Measurements from ENCODE around the gene KRTAP27-1.

KRTAP27-1 gene, protein sequence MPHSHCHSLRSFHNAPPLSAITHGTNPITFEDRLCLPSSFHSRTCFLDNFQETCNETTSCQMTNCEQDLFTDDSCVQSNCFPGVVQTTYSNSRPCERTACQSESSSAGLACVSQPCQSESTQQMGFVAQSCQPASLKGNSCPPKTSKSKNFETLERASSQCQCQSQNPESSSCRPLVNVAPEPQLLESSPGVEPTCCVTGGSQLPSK

DNA sequence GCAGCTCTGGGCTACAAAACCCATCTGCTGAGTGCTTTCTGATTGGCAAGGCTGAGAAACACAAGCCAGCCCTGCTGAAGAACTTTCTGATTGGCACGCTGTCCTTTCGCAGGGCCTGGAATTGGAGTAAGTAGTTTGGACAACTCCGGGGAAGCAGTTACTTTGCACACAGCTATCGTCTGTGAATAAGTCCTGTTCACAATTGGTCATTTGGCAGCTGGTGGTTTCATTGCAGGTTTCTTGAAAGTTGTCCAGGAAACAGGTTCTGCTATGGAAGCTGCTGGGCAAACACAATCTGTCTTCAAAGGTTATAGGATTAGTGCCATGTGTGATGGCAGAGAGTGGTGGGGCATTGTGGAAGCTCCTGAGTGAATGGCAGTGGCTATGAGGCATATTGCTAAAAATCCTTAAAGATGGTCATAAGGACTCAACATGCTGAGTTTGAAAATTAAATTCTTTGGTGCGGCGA, at the start of gene KRTAP27-1:
TSS of gene KRTAP27-1 (minus strand) at position 419 of the 469 bp plus-strand sequence. CDS start at position 393, 26 bp downstream.
- FAIRE-seq: no peak

DNA sequence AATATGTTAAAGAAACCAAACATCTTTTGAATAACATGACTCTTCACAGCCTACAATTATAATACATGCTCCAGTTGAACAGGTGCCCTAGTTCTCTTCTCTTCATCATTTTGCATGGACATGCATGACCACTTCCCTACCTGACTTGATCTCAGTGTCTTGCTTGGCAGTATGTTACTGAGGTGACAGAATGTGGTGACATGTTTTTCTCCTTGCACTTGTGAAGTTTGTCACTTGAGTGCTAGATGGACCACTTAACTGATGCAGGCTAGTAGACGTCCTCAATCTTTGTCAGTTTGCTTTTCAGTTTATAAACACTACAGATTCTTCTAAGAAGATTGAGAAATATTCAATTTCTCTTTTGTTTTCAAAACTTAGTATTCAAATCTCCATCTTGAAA, 44.7 kb upstream of the KRTAP27-1 start:
- DNase-seq (ENCODE audit: extremely low spot score, insufficient read length, low read depth) (no peak), FAIRE-seq (no peak)

More for the DNA sequence above, at the start of gene KRTAP27-1:
- DNase-seq (ENCODE audit: extremely low spot score, insufficient read length, low read depth): no peak

DNA sequence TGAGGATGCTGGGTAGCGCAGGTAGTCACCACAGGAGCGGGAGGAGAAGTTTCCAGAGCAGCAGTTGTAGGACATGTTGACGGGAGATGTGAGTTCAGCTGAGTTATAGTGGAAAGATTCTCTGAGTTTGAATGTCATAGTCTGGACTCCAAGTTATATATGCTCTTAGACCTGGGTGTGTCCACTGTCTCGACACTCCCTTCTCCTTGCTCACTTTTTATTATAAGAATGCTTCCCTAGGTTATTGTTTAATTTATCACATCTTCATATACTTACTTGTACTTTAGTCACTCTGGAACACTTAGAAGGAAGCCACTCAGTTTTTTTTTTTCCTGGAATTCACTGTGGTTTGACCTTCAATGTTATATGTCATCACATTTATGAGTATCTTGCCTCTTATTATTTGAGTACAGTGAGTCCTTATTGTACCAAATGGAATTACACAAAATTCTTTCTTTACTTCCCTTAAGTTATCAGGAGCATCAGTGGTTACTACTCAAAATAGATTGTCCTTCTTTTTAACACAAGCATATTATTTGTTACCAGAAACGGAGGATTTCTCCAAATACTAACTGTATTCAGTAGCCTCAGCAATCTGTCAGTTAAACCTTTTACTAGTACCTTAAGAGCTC, 34.8 kb upstream of the KRTAP27-1 start, which contains the start of gene KRTAP13-2:
TSS of gene KRTAP13-2 (minus strand) at position 133 of the 632 bp plus-strand sequence. CDS start at position 75, 58 bp downstream.
- DNase-seq (ENCODE audit: extremely low spot score, insufficient read length, low read depth) (no peak), FAIRE-seq (no peak)

DNA sequence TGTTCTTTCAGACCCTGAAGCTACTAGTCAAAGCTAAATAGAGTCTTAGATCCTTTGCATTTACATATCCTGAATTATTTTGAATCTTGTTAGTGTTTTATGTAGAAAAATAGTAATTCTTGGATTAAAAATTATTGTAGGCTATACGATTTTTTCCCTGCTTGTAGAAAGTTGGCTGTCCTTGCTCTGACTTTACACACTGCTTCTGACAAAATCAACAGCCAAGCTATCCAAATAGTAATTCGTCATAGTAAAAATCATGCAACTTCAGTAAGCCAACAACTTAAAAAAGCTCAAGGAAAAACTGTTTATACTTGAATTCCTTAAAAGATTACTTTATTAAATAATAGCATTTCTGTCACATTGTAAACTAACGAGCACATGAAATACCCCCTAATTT, 18.4 kb upstream of the KRTAP27-1 start:
- no peak for DNase-seq (ENCODE audit: extremely low spot score, insufficient read length, low read depth)
- no peak for FAIRE-seq

DNA sequence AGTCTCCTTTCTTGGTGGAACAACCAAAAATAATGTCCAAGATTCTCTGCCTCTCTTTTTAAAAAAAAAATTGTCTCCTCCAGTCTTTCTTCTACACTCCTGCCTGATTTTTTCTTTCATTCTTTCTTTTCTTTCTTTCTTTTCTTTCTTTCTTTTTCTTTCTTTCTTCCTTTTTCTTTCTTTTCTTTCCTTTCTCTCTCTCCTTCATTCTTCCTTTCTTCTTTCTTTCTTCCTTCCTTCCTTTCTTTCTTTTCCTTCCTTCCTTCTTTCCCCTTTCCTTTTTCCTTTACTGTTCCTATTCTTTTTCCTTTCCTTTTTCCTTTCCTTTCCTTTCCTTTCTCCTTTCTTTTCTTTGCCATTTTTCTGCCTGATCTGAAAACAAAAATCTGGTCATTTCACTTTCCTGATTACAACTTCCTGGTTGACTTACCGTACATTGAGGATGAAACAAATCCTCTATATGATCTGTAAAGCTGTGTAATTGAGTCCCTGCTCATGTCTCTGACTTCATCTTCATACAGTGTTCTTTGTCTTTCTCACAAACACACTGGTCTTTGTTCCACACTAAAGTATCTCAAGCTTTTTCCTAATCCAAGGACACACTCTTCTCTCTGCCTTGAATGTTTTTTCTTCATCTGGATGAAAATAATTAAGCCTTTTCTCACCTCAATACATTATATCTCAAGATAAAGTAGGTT, 17.0 kb upstream of the KRTAP27-1 start:
- DNase-seq (ENCODE audit: extremely low spot score, insufficient read length, low read depth) (no peak), FAIRE-seq (no peak)

DNA sequence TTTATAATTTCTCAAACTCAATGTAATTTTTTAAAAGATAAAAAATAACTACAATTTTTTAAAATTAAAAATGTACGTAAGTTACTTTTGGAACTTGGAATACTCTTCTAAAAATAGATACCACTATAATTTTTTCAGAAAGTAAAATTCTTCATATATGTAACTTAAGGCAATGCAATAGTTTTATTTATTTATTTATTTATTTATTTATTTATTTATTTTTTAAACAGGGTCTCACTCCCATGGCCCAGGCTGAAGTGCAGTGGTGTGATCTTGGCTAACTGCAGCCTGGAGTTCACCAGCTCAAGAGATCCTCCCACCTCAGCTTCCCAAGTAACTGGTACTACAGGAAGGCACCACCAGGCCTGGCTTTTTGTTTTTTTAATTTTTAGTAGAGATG, 14.0 kb upstream of the KRTAP27-1 start:
- no peak for FAIRE-seq
- no peak for DNase-seq (ENCODE audit: extremely low spot score, insufficient read length, low read depth)

DNA sequence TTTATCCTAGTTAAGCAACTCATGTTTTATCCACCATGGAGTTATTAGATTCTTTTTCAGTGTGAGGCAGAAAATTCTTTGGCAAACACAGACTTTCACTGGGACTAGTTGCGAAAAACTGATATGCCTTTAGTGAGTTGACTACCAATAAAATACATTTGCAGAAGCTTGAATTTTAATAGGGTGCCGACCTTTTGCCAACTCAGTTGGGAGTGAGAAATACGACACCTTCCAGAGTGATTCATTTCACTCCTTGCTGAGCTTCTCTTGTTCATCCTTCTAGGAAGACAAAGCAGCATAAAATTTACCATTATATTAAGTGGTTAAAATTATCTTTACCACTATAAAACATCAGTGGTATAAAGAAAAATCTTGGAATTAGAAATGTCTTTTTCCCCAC, 12.1 kb upstream of the KRTAP27-1 start:
- FAIRE-seq (no peak), DNase-seq (ENCODE audit: extremely low spot score, insufficient read length, low read depth) (no peak)

DNA sequence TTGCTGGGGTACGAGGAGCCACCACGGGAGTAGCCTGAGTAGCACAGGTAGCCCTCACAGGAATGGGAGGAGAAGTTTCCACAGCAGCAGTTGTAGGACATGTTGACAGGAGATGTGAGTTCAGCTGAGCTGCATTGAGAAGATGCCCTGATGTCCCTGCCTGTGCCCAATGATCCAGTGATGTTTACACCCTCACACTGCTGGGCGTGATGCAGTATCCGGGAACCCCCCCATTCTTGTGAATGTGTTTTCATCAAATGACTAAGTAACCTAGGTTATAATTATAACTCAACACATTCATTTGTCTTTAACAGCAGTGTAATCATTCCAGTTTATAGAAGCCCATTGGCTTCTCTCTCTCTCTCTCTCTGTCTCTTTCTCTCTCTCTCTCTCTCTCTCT, 11.0 kb upstream of the KRTAP27-1 start, which contains the start of gene KRTAP23-1:
TSS of gene KRTAP23-1 (minus strand) at position 101 of the 400 bp plus-strand sequence. CDS start at position 101, 0 bp downstream.
- DNase-seq (ENCODE audit: extremely low spot score, insufficient read length, low read depth) (no peak), FAIRE-seq (no peak)

DNA sequence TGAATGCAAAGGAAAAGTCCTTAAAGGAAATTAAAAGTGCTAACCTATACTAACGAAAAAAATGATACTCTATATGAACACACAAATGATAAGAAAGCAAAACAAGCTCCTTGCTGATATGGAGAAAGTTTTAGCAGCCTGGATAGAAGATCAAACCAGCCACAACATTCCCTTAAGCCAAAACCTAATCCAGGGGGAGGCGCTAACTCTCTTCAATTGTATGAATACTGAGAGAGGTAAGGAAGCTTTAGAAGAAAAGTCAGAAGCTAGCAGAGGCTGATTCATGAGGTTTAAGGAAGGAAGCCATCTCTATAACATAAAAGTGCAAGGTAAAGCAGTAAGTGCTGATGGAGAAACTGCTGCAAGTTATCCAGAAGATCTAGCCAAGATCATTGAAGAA, 7.5 kb upstream of the KRTAP27-1 start:
- DNase-seq (ENCODE audit: extremely low spot score, insufficient read length, low read depth): no peak
- no peak for FAIRE-seq

DNA sequence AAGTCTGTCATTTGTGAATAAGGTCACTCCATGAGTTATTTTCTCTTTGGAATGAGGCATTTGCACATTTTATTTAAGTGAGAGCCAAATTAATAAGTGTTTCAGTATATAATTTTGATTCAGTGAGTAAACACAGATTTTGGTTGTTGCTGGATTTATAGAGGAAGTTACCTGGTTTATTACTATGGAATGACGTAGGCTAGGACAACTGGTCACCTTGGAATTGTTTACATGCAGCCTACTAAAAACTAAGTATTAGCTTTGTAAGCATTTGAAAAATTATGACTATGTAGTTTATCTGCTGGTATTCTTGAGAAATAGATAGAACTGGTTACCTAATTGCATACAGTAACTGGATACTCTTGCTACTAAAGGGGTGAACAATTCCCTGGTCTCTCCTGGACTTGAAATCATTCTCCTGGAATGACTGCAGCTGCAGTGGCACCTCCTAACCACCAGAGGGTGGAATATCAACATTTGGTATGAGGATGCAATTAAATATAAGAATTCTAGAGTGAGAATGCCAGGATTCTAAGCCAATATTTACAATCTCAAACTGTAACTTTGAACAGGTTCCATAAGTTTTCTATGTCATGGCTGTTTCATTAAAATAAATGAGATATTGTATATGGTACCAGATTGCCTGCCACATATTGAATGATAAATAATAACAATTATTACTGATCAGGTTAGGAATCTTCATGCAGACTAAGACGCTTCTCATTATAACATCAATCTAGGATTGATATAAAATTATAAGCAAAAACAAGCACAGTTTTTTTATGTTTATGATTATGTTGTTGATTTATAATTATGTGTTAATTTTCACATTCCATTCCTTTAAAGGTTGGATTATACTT, 3.5 kb upstream of the KRTAP27-1 start:
- DNase-seq (ENCODE audit: extremely low spot score, insufficient read length, low read depth): no peak
- no peak for FAIRE-seq

DNA sequence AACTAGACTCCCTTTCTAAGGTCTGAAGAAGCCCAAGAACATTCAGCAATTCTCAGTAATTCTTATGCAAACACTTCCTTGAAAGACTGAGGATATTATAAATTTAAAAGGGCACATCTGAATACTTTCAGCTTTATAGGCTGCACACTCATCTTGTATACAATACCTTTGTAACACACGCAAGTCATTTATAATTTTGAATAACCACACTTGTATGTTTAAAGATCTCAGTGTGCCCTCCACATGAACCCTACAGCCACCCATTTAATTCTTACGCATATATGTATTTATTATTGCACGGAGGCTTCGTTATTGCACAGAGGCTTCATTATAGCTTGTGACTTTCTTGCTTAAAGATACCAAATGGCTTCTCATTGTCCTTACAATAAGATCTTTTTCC, 1.2 kb upstream of the KRTAP27-1 start:
- no peak for FAIRE-seq
- DNase-seq (ENCODE audit: extremely low spot score, insufficient read length, low read depth): no peak

DNA sequence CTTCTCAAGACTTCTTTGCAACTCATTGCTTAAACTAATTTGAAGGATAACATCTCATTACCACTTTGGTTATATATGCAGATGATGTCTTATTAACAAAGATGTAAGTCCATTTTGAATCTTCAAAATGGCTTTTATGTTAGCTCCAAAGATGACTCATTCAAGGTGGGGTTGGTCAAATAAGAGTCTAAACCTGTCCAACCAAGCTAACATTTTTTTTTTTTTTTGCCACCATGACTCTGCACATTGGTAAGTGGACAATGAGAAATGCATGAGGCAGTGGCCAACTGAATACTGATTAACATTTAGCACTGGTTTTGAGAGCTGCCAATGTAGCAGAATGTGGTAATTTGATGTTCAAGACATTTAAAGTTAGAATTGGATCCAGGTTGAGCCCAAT, 278 bp upstream of the KRTAP27-1 start:
- DNase-seq (ENCODE audit: extremely low spot score, insufficient read length, low read depth) (no peak), FAIRE-seq (no peak)

DNA sequence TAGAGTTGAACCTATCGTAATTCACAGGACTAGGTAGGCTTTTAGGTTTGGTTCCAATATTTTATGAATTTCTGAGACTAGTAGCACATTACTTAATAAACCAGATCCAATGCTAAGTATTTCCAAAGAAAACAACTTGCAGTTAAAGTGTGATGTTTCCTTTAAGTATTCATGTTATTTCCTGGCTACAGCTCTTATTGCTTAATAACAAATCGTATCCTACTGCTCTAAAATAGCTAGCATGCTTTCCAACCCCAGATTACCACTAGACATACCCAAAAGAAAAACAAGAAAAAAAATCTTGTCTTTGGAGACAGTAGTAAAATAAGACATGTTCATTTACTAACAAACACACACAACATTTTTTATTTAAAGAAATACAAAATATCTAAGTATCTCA, 898 bp downstream of the KRTAP27-1 start:
- no peak for FAIRE-seq

DNA sequence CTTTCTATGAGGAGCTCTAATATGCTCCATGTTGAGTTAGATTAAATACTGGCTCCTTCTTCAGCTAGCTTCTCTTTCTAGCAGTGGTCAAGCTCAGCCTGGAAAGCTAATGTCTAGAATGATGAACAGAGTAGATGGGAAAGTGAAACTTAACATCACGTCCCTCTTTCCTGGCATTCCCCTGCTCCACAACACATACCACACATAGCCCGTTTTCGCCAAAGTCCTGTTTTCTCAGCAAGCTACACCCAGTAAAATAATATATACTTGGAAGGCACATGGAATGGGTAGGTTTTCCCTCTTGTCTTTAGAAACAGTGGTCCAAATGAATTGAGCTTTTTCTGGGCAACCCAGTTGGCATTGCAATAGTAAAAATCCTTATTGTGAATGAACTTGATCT, 3.8 kb downstream of the KRTAP27-1 start:
- no peak for DNase-seq (ENCODE audit: extremely low spot score, insufficient read length, low read depth)
- no peak for FAIRE-seq

More for the DNA sequence above, 898 bp downstream of the KRTAP27-1 start:
- DNase-seq (ENCODE audit: extremely low spot score, insufficient read length, low read depth): no peak

DNA sequence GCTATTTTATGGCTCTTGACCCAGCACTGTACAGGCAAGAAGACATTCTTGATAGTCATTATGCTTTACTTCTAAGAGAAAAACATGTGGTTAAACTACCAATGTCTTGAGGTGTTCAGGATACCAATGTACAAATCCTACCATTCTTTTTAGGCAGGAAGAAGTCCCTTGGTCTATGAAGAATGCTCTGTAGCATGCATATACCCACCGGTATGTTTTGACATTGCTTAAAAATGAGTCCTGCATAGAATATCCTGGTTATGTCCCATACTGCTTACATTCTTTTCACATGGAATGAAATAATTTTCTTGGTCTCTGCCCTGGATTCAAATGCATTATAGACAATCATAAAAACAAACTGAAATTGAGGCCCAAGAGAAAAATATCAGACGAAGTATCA, 4.8 kb downstream of the KRTAP27-1 start:
- FAIRE-seq (no peak), DNase-seq (ENCODE audit: extremely low spot score, insufficient read length, low read depth) (no peak)

DNA sequence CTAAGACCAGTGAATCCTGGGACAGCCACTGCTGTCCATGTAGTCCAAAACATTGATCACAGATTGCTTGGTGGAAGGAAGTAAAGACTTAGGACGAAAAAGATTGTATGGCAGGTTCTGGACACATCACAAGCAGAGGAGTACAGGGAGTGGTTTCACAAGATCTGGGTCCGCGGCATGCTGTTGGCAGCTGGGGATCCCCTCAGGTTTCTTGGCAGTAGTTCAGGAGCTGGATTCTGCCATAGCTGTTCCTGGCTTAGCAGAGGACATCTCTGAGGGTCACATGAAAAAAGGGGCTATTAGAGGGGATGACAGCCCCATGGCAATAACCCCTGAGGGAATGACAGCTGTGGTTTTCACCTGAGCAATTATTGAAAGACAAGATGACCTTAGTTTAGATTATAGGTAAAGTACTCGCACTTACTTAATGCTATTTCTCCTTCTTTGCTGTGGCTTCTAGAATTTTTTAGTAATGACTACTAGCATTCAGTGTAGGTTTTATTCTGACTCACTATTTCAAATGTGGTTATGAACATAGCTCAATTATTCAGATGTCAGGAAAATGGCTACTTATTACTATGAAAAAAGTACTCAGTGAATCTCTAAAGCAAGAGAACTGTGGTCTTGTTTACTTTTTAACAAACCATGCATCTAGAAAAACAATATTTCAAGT, 8.2 kb downstream of the KRTAP27-1 start:
- no peak for DNase-seq (ENCODE audit: extremely low spot score, insufficient read length, low read depth)

DNA sequence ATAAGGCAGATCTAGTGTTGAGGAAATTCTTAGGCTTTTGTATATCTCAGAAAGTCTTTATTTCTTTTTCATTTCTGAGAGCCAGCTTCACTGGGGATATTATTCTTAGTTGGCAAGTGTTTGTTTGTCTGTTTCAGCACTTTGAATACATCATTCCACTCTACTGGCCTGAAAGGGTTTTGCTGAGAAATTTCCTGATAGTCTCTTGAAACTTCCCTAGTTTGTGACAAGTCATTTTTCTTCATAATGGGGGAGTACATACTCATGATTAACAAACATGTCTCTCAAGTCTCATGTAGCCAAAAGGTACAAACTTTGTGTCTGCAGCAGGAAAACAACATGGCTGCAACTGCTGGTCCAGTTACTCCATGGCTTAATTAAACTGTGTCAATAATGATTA, 11.1 kb downstream of the KRTAP27-1 start:
- FAIRE-seq: no peak
- no peak for DNase-seq (ENCODE audit: extremely low spot score, insufficient read length, low read depth)

More for the DNA sequence above, 8.2 kb downstream of the KRTAP27-1 start:
- no peak for FAIRE-seq

DNA sequence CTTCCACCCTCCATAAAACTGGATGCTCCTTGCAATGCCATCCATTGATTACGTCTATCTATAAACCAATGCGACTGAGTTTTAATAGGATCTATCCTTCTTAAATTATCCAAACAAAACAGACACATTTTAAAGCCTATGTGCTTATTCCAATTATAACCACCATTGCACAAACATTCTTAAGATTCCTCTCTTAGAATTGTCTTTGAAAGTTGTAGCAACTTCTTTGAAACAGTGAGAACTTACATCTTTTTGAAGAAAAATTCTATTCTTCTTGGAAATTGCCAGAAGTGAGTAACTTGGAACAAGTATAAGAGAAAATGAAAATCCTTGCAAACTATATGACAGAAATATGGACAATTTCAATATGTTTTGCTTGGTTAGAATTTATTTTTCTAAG, 17.3 kb downstream of the KRTAP27-1 start, which contains the start of gene KRTAP26-1:
TSS of gene KRTAP26-1 (minus strand) at position 101 of the 400 bp plus-strand sequence. CDS start 280 bp downstream, outside the sequence.
- FAIRE-seq (no peak), DNase-seq (ENCODE audit: extremely low spot score, insufficient read length, low read depth) (no peak)

DNA sequence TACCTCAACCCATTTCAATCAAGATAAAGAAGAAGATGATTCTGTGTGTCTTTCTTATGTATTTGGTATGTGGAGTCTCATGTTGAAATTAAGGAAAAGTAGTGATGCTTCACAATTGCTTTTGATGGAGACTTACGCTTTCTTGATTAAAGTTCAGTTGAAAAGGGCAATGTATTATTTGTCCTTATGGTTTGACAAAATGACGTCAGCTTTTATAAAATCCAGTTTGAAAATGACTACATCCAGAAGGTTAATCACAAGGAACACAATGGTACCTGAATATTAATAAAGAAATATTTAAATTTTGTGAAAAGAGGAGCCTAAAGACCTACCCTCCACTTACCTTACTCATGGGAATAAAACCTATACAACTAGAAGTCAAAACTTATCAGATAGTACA, 21.8 kb downstream of the KRTAP27-1 start:
- no peak for DNase-seq (ENCODE audit: extremely low spot score, insufficient read length, low read depth)
- FAIRE-seq: no peak

Measured in GM18507 (cell line).